Testis (tissue), 3 donors: ENCODE data around the gene CISD1. TPM values are rescaled to one million over a fixed set of nuclear protein-coding genes. Genes with fewer than 3 reads are reported as not detected.

Experiments used
- DNase-seq: peaks from one replicate; pipeline ENCODE4 v3.0.0-alpha.2; 2019
- H3K27ac ChIP-seq, 2 donors: fragments of 200-600 bp; sonication (generic); one replicate each; pipeline ENCODE4 v1.5.1; 2019
- H3K27me3 ChIP-seq: fragments of 200-600 bp; sonication (generic); one replicate; pipeline ENCODE4 v1.5.1; 2019
- H3K36me3 ChIP-seq: fragments of 200-600 bp; sonication (generic); one replicate; pipeline ENCODE4 v1.5.1; 2017; ENCODE audit warnings: low read depth; ENCODE audit errors: missing control alignments
- H3K4me1 ChIP-seq: fragments of 200-600 bp; sonication (generic); one replicate; pipeline ENCODE4 v1.5.1; 2019
- H3K4me3 ChIP-seq, 2 donors: fragments of 200-600 bp; sonication (generic); one replicate each; pipeline ENCODE4 v1.5.1; 2017 to 2019
- H3K9me3 ChIP-seq: fragments of 200-600 bp; sonication (generic); one replicate; pipeline ENCODE4 v1.5.1; 2017
- POLR2A ChIP-seq: fragments of 450-650 bp; IDR thresholded peaks from one replicate; pipeline ENCODE4 v1.6.1; 2017; ENCODE audit warnings: antibody characterized with exemption, mild to moderate bottlenecking, moderate library complexity
- WGBS, 2 donors: methylation state at CpG; one replicate each; pipeline ENCODE4 v1.1.5; 2018; 5-methylcytosine and 5-hydroxymethylcytosine counted together
- intact Hi-C: fragments of 100-400 bp; cut with DNase I; formaldehyde crosslinking; loops from one replicate; pipeline ENCODE4 v1.15.1; 2023; ENCODE audit warnings: low total_unique reads
- polyA plus RNA-seq: library from polyadenylated mRNA; stranded (reverse); fragments of 350-450 nt; fragmentation: Illumina TruSeq; extraction: RNeasy Lipid Tissue Mini Kit (QIAGEN cat#74804); gene quantifications from one replicate; pipeline ENCODE4 v1.2.3, GENCODE V29; 2014; ENCODE audit warnings: low read depth, low replicate concordance; ENCODE audit not compliant: insufficient read depth
- total RNA-seq, 2 donors: library from RNA; depleted of rRNA; stranded (reverse); fragments of >200 nt; gene quantifications; one replicate each; pipeline ENCODE4 v1.2.3, GENCODE V29; 2016
- TF ChIP-seq, protein P1 (sequence below), 3 experiments: fragments of 450-650 bp in 2 of 3; fragments of 200-600 bp in 1 of 3; sonication (generic) in 1 of 3; IDR thresholded peaks; one replicate each; pipeline ENCODE4 v1.5.1; 2016 to 2019; ENCODE audit warnings: antibody characterized with exemption in 3 of 3, mild to moderate bottlenecking in 2 of 3, moderate library complexity in 1 of 3

CISD1 gene
- total and polyA plus RNA-seq, 3 donors from 2014 or later = 20.3 to 71.2 (median 20.7) TPM

- no peaks in the 10 kb centered on the region for H3K4me1 ChIP-seq
- no peaks in the 10 kb centered on the region for H3K36me3 ChIP-seq
- no peaks in the 10 kb centered on the region for H3K27me3 ChIP-seq
- TF ChIP-seq, protein P1, sequence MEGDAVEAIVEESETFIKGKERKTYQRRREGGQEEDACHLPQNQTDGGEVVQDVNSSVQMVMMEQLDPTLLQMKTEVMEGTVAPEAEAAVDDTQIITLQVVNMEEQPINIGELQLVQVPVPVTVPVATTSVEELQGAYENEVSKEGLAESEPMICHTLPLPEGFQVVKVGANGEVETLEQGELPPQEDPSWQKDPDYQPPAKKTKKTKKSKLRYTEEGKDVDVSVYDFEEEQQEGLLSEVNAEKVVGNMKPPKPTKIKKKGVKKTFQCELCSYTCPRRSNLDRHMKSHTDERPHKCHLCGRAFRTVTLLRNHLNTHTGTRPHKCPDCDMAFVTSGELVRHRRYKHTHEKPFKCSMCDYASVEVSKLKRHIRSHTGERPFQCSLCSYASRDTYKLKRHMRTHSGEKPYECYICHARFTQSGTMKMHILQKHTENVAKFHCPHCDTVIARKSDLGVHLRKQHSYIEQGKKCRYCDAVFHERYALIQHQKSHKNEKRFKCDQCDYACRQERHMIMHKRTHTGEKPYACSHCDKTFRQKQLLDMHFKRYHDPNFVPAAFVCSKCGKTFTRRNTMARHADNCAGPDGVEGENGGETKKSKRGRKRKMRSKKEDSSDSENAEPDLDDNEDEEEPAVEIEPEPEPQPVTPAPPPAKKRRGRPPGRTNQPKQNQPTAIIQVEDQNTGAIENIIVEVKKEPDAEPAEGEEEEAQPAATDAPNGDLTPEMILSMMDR (IDR thresholded peaks at IDR 0.05) = no peak
- no peak for TF ChIP-seq POLR2A
- no peak for DNase-seq
- H3K27ac ChIP-seq = no peak overlapping the region
- intact Hi-C loops = no loop called here
- no peak overlapping the region for H3K4me3 ChIP-seq
- H3K9me3 ChIP-seq = no peaks in the 10 kb centered on the region
- 93 to 96% methylated on average over 3 of the region's 3 CpGs for WGBS, 2 donors
Measured at GRCh38 chr10:58237014-58237834, 31.7 kb upstream of the CISD1 start.

- Histone ChIP-seq H3K4me1 (no peaks in the 10 kb centered on the region), H3K36me3 (no peaks in the 10 kb centered on the region), H3K27me3 (no peaks in the 10 kb centered on the region), H3K9me3 (no peaks in the 10 kb centered on the region), H3K4me3 (no peak overlapping the region), H3K27ac (no peak overlapping the region)
- 76 to 82% methylated on average over 5 of the region's 5 CpGs for WGBS, 2 donors
- no peak for DNase-seq
- intact Hi-C loops = no loop called here
- TF ChIP-seq, protein P1 (IDR thresholded peaks at IDR 0.05) = no peak
- TF ChIP-seq POLR2A = no peak
Measured at GRCh38 chr10:58239561-58240169, 29.3 kb upstream of the CISD1 start.

DNA sequence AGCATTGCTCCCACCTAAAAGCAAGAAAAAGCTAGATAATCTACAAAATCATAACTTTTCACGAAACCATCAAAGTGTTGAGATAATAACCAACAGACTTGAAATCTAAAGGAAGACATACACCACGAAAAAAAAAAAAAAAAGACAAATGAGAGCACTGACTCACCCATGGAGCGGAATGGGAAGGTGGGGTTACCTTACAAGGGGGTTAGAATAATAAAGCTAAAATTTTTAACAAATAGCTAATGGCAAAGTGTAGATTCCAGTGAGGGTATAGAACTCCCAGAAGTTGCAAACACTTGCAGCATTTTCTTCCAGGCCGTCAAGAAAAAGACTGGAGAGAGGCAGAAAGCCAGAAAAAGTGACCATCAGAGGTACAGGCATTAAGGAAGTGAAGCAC, 28.4 kb upstream of the CISD1 start:
- H3K36me3 ChIP-seq = no peaks in the 10 kb centered on the region
- no peak for DNase-seq
- H3K27ac ChIP-seq = no peak overlapping the region
- H3K4me3 ChIP-seq = no peak overlapping the region
- no peak for TF ChIP-seq POLR2A
- TF ChIP-seq, protein P1 (IDR thresholded peaks at IDR 0.05) = no peak
- no peaks in the 10 kb centered on the region for H3K27me3 ChIP-seq
- 85 to 92% methylated on average over 4 of the region's 4 CpGs for WGBS, 2 donors
- no peaks in the 10 kb centered on the region for H3K9me3 ChIP-seq
- intact Hi-C loops = no loop called here
- no peaks in the 10 kb centered on the region for H3K4me1 ChIP-seq

DNA sequence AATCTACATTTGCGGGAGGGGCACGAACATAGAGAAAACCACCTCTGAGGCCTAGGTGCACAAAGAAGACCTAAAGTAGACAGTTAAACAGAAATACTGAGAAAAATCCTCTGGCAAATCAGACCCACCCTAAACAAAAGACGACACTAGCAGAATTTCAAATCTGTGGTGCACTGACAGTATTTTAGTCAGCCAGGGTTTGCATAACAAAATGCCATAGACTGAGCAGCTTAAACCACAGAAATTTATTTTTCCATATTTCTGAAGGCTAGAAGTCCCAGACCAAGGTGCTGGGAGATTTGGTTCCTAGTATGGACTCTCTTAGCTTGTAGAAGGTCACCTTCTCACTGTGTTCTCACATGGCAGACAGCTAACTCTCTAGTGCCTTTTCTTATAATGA, 27.6 kb upstream of the CISD1 start:
- no peak for TF ChIP-seq POLR2A
- TF ChIP-seq, protein P1 (IDR thresholded peaks at IDR 0.05) = no peak
- intact Hi-C loops = no loop called here
- H3K27me3 ChIP-seq = no peaks in the 10 kb centered on the region
- WGBS, 2 donors = 67 to 78% methylated on average over 3 of the region's 3 CpGs
- H3K36me3 ChIP-seq = no peaks in the 10 kb centered on the region
- H3K9me3 ChIP-seq = no peaks in the 10 kb centered on the region
- no peak overlapping the region for H3K27ac ChIP-seq
- H3K4me1 ChIP-seq = no peaks in the 10 kb centered on the region
- no peak for DNase-seq
- no peak overlapping the region for H3K4me3 ChIP-seq
